Measurements from ENCODE around the gene ZNF420.

The ZNF420 gene

GRCh38 chr19:37128821-37129177 is 50.6 kb downstream of the ZNF420 start:
- Histone ChIP-seq H3F3A (ENCODE audit: insufficient read depth, low read length) (no peaks in the 10 kb centered on the region), H3K9me3 (replicated peaks; ENCODE audit: insufficient read depth, low read length) (no peaks in the 10 kb centered on the region), H3K9ac (ENCODE audit: low read length) (no peak overlapping the region), H2AFZ (ENCODE audit: low read length) (no peak overlapping the region), H3K27me3 (replicated peaks; ENCODE audit: insufficient read depth, low read length) (no peaks in the 10 kb centered on the region), H4K20me1 (ENCODE audit: insufficient read depth, low read length) (no peaks in the 10 kb centered on the region), H3K4me2 (ENCODE audit: low read depth, low read length) (no peak overlapping the region), H3K36me3 (replicated peaks; ENCODE audit: insufficient read depth, low read length) (peaks cover 10% of the 10 kb centered on the region), H3K9me2 (replicated peaks; ENCODE audit: insufficient read depth, low read length) (no peaks in the 10 kb centered on the region), H3K79me2 (ENCODE audit: low read length) (no peaks in the 10 kb centered on the region), H3K4me3 (ENCODE audit: low read length) (no peak overlapping the region), H3K4me1 (ENCODE audit: low read length) (no peaks in the 10 kb centered on the region), H3K27ac (ENCODE audit: low read length) (no peak overlapping the region)
- no peak for DNase-seq
- TF ChIP-seq EZH2 (optimal IDR thresholded peaks at IDR 0.05; ENCODE audit: low read depth, low read length) (no peak), EZH2phosphoT487 (IDR thresholded peaks at IDR 0.05; ENCODE audit: low read length) (no peak)
- TF ChIP-seq, protein P1, sequence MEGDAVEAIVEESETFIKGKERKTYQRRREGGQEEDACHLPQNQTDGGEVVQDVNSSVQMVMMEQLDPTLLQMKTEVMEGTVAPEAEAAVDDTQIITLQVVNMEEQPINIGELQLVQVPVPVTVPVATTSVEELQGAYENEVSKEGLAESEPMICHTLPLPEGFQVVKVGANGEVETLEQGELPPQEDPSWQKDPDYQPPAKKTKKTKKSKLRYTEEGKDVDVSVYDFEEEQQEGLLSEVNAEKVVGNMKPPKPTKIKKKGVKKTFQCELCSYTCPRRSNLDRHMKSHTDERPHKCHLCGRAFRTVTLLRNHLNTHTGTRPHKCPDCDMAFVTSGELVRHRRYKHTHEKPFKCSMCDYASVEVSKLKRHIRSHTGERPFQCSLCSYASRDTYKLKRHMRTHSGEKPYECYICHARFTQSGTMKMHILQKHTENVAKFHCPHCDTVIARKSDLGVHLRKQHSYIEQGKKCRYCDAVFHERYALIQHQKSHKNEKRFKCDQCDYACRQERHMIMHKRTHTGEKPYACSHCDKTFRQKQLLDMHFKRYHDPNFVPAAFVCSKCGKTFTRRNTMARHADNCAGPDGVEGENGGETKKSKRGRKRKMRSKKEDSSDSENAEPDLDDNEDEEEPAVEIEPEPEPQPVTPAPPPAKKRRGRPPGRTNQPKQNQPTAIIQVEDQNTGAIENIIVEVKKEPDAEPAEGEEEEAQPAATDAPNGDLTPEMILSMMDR (IDR thresholded peaks at IDR 0.05; ENCODE audit: low read length), result no peak

GRCh38 chr19:37136111-37136510 is 57.9 kb downstream of the ZNF420 start:
- no peak for DNase-seq
- Histone ChIP-seq H3K79me2 (ENCODE audit: low read length) (no peaks in the 10 kb centered on the region), H3K27ac (ENCODE audit: low read length) (no peak overlapping the region), H3F3A (ENCODE audit: insufficient read depth, low read length) (no peaks in the 10 kb centered on the region), H4K20me1 (ENCODE audit: insufficient read depth, low read length) (no peaks in the 10 kb centered on the region), H3K9ac (ENCODE audit: low read length) (no peak overlapping the region), H3K4me3 (ENCODE audit: low read length) (no peak overlapping the region), H3K9me3 (replicated peaks; ENCODE audit: insufficient read depth, low read length) (no peaks in the 10 kb centered on the region), H3K27me3 (replicated peaks; ENCODE audit: insufficient read depth, low read length) (no peaks in the 10 kb centered on the region), H3K4me2 (ENCODE audit: low read depth, low read length) (no peak overlapping the region), H2AFZ (ENCODE audit: low read length) (no peak overlapping the region), H3K36me3 (replicated peaks; ENCODE audit: insufficient read depth, low read length) (no peaks in the 10 kb centered on the region), H3K4me1 (ENCODE audit: low read length) (no peaks in the 10 kb centered on the region), H3K9me2 (replicated peaks; ENCODE audit: insufficient read depth, low read length) (no peaks in the 10 kb centered on the region)
- TF ChIP-seq, protein P1 (IDR thresholded peaks at IDR 0.05; ENCODE audit: low read length), result no peak
- no peak for TF ChIP-seq EZH2 (optimal IDR thresholded peaks at IDR 0.05; ENCODE audit: low read depth, low read length)
- no peak for TF ChIP-seq EZH2phosphoT487 (IDR thresholded peaks at IDR 0.05; ENCODE audit: low read length)

- no peaks in the 10 kb centered on the region for H3K27me3 ChIP-seq (replicated peaks; ENCODE audit: insufficient read depth, low read length)
- H3K4me3 ChIP-seq (ENCODE audit: low read length), result no peak overlapping the region
- no peak overlapping the region for H2AFZ ChIP-seq (ENCODE audit: low read length)
- no peaks in the 10 kb centered on the region for H3K36me3 ChIP-seq (replicated peaks; ENCODE audit: insufficient read depth, low read length)
- no peaks in the 10 kb centered on the region for H3K9me2 ChIP-seq (replicated peaks; ENCODE audit: insufficient read depth, low read length)
- TF ChIP-seq EZH2 (optimal IDR thresholded peaks at IDR 0.05; ENCODE audit: low read depth, low read length) (no peak), EZH2phosphoT487 (IDR thresholded peaks at IDR 0.05; ENCODE audit: low read length) (no peak)
- TF ChIP-seq, protein P1 (IDR thresholded peaks at IDR 0.05; ENCODE audit: low read length), result no peak
- no peaks in the 10 kb centered on the region for H3K4me1 ChIP-seq (ENCODE audit: low read length)
- H3K27ac ChIP-seq (ENCODE audit: low read length), result no peak overlapping the region
- no peaks in the 10 kb centered on the region for H3K79me2 ChIP-seq (ENCODE audit: low read length)
- no peaks in the 10 kb centered on the region for H4K20me1 ChIP-seq (ENCODE audit: insufficient read depth, low read length)
- no peaks in the 10 kb centered on the region for H3F3A ChIP-seq (ENCODE audit: insufficient read depth, low read length)
- no peaks in the 10 kb centered on the region for H3K9me3 ChIP-seq (replicated peaks; ENCODE audit: insufficient read depth, low read length)
- H3K4me2 ChIP-seq (ENCODE audit: low read depth, low read length), result no peak overlapping the region
- no peak overlapping the region for H3K9ac ChIP-seq (ENCODE audit: low read length)
- no peak for DNase-seq
These were observed 70.0 kb downstream of the ZNF420 start for GRCh38 chr19:37148214-37148613.
